Natural killer cell (primary cell): ENCODE measurements around the gene TENM4. TPM values are rescaled to one million over a fixed set of nuclear protein-coding genes. Genes with fewer than 3 reads are reported as not detected.

Source experiments
- ATAC-seq, 3 donors: fragments of 150-1000 bp in 2 of 3; fragments of 200-7000 bp in 1 of 3; cut with Tn5 transposase; 1 replicate in 1 of 3; 2 replicates in 2 of 3; pipeline ENCODE4 v1.10.0; 2021; ENCODE audit warnings: mild to moderate bottlenecking in 2 of 3, moderate library complexity in 2 of 3
- DNase-seq, 2 donors: peaks; one replicate each; pipeline versions ENCODE4 v3.0.0 to v3.0.0-alpha.2; 2013 to 2021; ENCODE audit warnings: mixed read lengths in 1 of 2
- H3K27ac ChIP-seq: one replicate; pipeline ENCODE4 v1.5.1; 2013; ENCODE audit warnings: mild to moderate bottlenecking, low read length
- H3K27me3 ChIP-seq: one replicate; pipeline ENCODE4 v1.6.1; 2013; ENCODE audit warnings: low read length; ENCODE audit not compliant: control insufficient read depth, insufficient read depth
- H3K36me3 ChIP-seq: one replicate; pipeline ENCODE4 v1.6.1; 2013; ENCODE audit warnings: low read length; ENCODE audit not compliant: control insufficient read depth, insufficient read depth
- H3K4me1 ChIP-seq: one replicate; pipeline ENCODE4 v1.6.1; 2013; ENCODE audit warnings: low read length; ENCODE audit not compliant: control insufficient read depth, insufficient read depth
- H3K4me3 ChIP-seq: one replicate; pipeline ENCODE4 v1.5.1; 2013; ENCODE audit warnings: low read length
- H3K9me3 ChIP-seq: one replicate; pipeline ENCODE4 v1.6.1; 2013; ENCODE audit warnings: low read length; ENCODE audit not compliant: control insufficient read depth, insufficient read depth
- H3K27ac Mint-ChIP-seq, 2 donors: one replicate each; pipeline ENCODE4 v1.8.0; 2022; ENCODE audit warnings: mild to moderate bottlenecking in 2 of 2, mixed read lengths in 2 of 2, moderate library complexity in 1 of 2
- H3K27me3 Mint-ChIP-seq, 2 donors: one replicate each; pipeline ENCODE4 v1.8.0; 2022; ENCODE audit warnings: low read depth in 2 of 2, mixed read lengths in 2 of 2
- H3K36me3 Mint-ChIP-seq: one replicate; pipeline ENCODE4 v1.8.0; 2022; ENCODE audit warnings: mixed read lengths
- H3K4me1 Mint-ChIP-seq, 2 donors: one replicate each; pipeline ENCODE4 v1.8.0; 2022; ENCODE audit warnings: mixed read lengths in 2 of 2
- H3K4me3 Mint-ChIP-seq: one replicate; pipeline ENCODE4 v1.8.0; 2022; ENCODE audit warnings: mild to moderate bottlenecking, moderate library complexity, mixed read lengths
- H3K9me3 Mint-ChIP-seq, 2 donors: one replicate each; pipeline ENCODE4 v1.8.0; 2022; ENCODE audit warnings: mixed read lengths in 2 of 2
- CTCF ChIP-seq: fragments of 200-600 bp; IDR thresholded peaks from one replicate; pipeline ENCODE4 v1.8.0; 2022; ENCODE audit warnings: antibody characterized with exemption
- whole genome bisulfite sequencing: methylation state at CpG from one replicate; pipeline ENCODE4 v1.1.7; 2013; ENCODE audit warnings: missing lambda C conversion rate; ENCODE audit not compliant: insufficient coverage; 5-methylcytosine and 5-hydroxymethylcytosine counted together
- intact Hi-C: fragments of 100-400 bp; cut with micrococcal nuclease; formaldehyde crosslinking; loops from one replicate; pipeline ENCODE4 v1.14.2; 2022
- total RNA-seq, 4 donors: library from RNA; stranded (reverse); fragments of 120-200 nt in 1 of 4; gene quantifications; one replicate each; pipeline versions ENCODE4 v1.2.3 to v1.2.4, GENCODE V29; 2013 to 2022

TENM4 gene
- total RNA-seq, 3 donors from 2014 or later (not counting 1 experiment from before 2014, with no cell fraction given): 0.63 to 0.75 TPM; not detected in 1

- H3K9me3 Mint-ChIP-seq: no peaks in the 10 kb centered on the region
- H3K9me3 ChIP-seq: no peaks in the 10 kb centered on the region
- no peaks in the 10 kb centered on the region for H3K36me3 ChIP-seq
- TF ChIP-seq CTCF: no peak
- intact Hi-C loops: no loop called here
- no peaks in the 10 kb centered on the region for H3K27me3 ChIP-seq
- no peaks in the 10 kb centered on the region for H3K27me3 Mint-ChIP-seq
- no peaks in the 10 kb centered on the region for H3K4me1 Mint-ChIP-seq
- no peak for ATAC-seq
- H3K36me3 Mint-ChIP-seq: no peaks in the 10 kb centered on the region
- H3K27ac Mint-ChIP-seq: no peak overlapping the region
- no peak overlapping the region for H3K4me3 Mint-ChIP-seq
- H3K27ac ChIP-seq: no peak overlapping the region
- H3K4me3 ChIP-seq: no peak overlapping the region
- H3K4me1 ChIP-seq: no peaks in the 10 kb centered on the region
- WGBS: 94% methylated on average over 1 of the region's 2 CpGs
- DNase-seq: no peak
Observed at GRCh38 chr11:79465160-79465559, 24.3 kb upstream of the TENM4 start.

- no peak for DNase-seq
- Histone ChIP-seq H3K36me3 (no peaks in the 10 kb centered on the region), H3K4me1 (no peaks in the 10 kb centered on the region), H3K4me3 (no peak overlapping the region), H3K27me3 (no peaks in the 10 kb centered on the region), H3K9me3 (no peaks in the 10 kb centered on the region), H3K27ac (no peak overlapping the region)
- ATAC-seq: no peak
- no peaks in the 10 kb centered on the region for H3K4me1 Mint-ChIP-seq
- intact Hi-C loops: no loop called here
- H3K36me3 Mint-ChIP-seq: no peaks in the 10 kb centered on the region
- H3K27ac Mint-ChIP-seq: no peak overlapping the region
- WGBS: 91% methylated on average over 5 of the region's 7 CpGs
- H3K27me3 Mint-ChIP-seq: no peaks in the 10 kb centered on the region
- H3K9me3 Mint-ChIP-seq: no peaks in the 10 kb centered on the region
- H3K4me3 Mint-ChIP-seq: no peak overlapping the region
- TF ChIP-seq CTCF: no peak
Observed at GRCh38 chr11:79461666-79462645, 21.1 kb upstream of the TENM4 start.

- WGBS: 63% methylated on average over 2 of the region's 2 CpGs
- DNase-seq (no peak), ATAC-seq (no peak)
- Mint-ChIP-seq H3K27me3 (peaks cover 0 to 4% of the 10 kb centered on the region in 2 donors), H3K4me1 (no peaks in the 10 kb centered on the region), H3K36me3 (no peaks in the 10 kb centered on the region), H3K4me3 (no peak overlapping the region), H3K27ac (no peak overlapping the region), H3K9me3 (peaks cover 0 to 3% of the 10 kb centered on the region in 2 donors)
- Histone ChIP-seq H3K27ac (no peak overlapping the region), H3K36me3 (no peaks in the 10 kb centered on the region), H3K4me3 (no peak overlapping the region), H3K27me3 (no peaks in the 10 kb centered on the region), H3K9me3 (no peaks in the 10 kb centered on the region), H3K4me1 (no peaks in the 10 kb centered on the region)
- TF ChIP-seq CTCF: no peak
- intact Hi-C loops: no loop called here
Observed at GRCh38 chr11:79461144-79461543, 20.3 kb upstream of the TENM4 start.
